T-cell (primary cell): Measurements from ENCODE around the gene FTL. TPM values are rescaled to one million over a fixed set of nuclear protein-coding genes. Genes with fewer than 3 reads are reported as not detected.

Source experiments
- ATAC-seq, 4 experiments: fragments of 200-7000 bp in 3 of 4; fragments of 150-1000 bp in 1 of 4; cut with Tn5 transposase; replicated peaks in 1 of 4; 1 replicate in 3 of 4; 2 replicates in 1 of 4; pipeline ENCODE4 v1.10.0; 2021; ENCODE audit warnings: moderate library complexity in 3 of 4, mild to moderate bottlenecking in 2 of 4, moderate number of reproducible peaks in 1 of 4
- CTCF ChIA-PET, 2 donors: fragments of 300-600 bp; sonication (Branson Sonifier 250); formaldehyde crosslinking; loops; one replicate each; lab custom pipeline; 2022; ENCODE audit warnings: antibody characterized with exemption in 2 of 2; lab: Charles Lee
- POLR2A ChIA-PET, 2 donors: fragments of 300-600 bp; sonication (Branson Sonifier 250); formaldehyde crosslinking; loops; one replicate each; lab custom pipeline; 2022; ENCODE audit warnings: antibody characterized with exemption in 2 of 2; lab: Charles Lee
- DNase-seq, 35 experiments: peaks; one replicate each; pipeline versions ENCODE4 v3.0.0 to v3.0.0-alpha.2; 2013 to 2023
- H3K27ac ChIP-seq: one replicate; pipeline ENCODE4 v1.5.1; 2013; ENCODE audit warnings: low read length
- H3K27me3 ChIP-seq, 2 experiments: replicated peaks in 1 of 2; 1 replicate in 1 of 2; 2 replicates in 1 of 2; pipeline versions ENCODE4 v1.6.1 to v1.7.0; 2013; ENCODE audit warnings: low read length in 1 of 2, mixed read lengths in 1 of 2; ENCODE audit not compliant: control insufficient read depth in 2 of 2, insufficient read depth in 2 of 2; ENCODE audit errors: extremely low read depth in 1 of 2
- H3K36me3 ChIP-seq, 2 donors: 1 replicate in 1 of 2; 2 replicates in 1 of 2; pipeline versions ENCODE4 v1.6.1 to v1.7.0; 2013; ENCODE audit warnings: low read length in 1 of 2; ENCODE audit not compliant: control insufficient read depth in 2 of 2, insufficient read depth in 1 of 2; ENCODE audit errors: extremely low read depth in 1 of 2
- H3K4me1 ChIP-seq, 2 experiments: 1 replicate in 1 of 2; 2 replicates in 1 of 2; pipeline versions ENCODE4 v1.6.1 to v1.7.0; 2013; ENCODE audit warnings: low read length in 2 of 2, mixed read lengths in 1 of 2; ENCODE audit not compliant: insufficient read depth in 2 of 2, control insufficient read depth in 1 of 2; ENCODE audit errors: extremely low read depth in 1 of 2
- H3K4me3 ChIP-seq, 2 donors: 1 replicate in 1 of 2; 2 replicates in 1 of 2; pipeline versions ENCODE4 v1.5.1 to v1.7.0; 2013; ENCODE audit warnings: mild to moderate bottlenecking in 2 of 2, low read length in 1 of 2, moderate library complexity in 1 of 2; ENCODE audit not compliant: control insufficient read depth in 1 of 2; ENCODE audit errors: extremely low read depth in 1 of 2
- H3K9me3 ChIP-seq: 2 replicates; pipeline ENCODE4 v1.7.0; 2013
- H3K27ac Mint-ChIP-seq, 2 donors: one replicate each; pipeline ENCODE4 v1.8.0; 2020 to 2021; ENCODE audit warnings: mild to moderate bottlenecking in 2 of 2, mixed read lengths in 2 of 2
- H3K27me3 Mint-ChIP-seq, 2 donors: one replicate each; pipeline ENCODE4 v1.8.0; 2021 to 2022; ENCODE audit warnings: mixed read lengths in 2 of 2
- H3K36me3 Mint-ChIP-seq: one replicate; pipeline ENCODE4 v1.8.0; 2021; ENCODE audit warnings: mixed read lengths
- H3K4me1 Mint-ChIP-seq, 3 donors: one replicate each; pipeline ENCODE4 v1.8.0; 2020 to 2022; ENCODE audit warnings: mixed read lengths in 3 of 3, mild to moderate bottlenecking in 1 of 3
- H3K4me3 Mint-ChIP-seq, 3 donors: one replicate each; pipeline ENCODE4 v1.8.0; 2020 to 2022; ENCODE audit warnings: mild to moderate bottlenecking in 3 of 3, mixed read lengths in 3 of 3, moderate library complexity in 3 of 3
- H3K9me3 Mint-ChIP-seq, 3 donors: one replicate each; pipeline ENCODE4 v1.8.0; 2020 to 2022; ENCODE audit warnings: mixed read lengths in 3 of 3
- WGBS: methylation state at CpG from one replicate; pipeline ENCODE4 v1.1.5; 2013; ENCODE audit warnings: missing lambda C conversion rate; ENCODE audit not compliant: insufficient coverage; 5-methylcytosine and 5-hydroxymethylcytosine counted together
- total RNA-seq, 35 experiments: library from RNA in 6 of 35; stranded (reverse) in 6 of 35; fragments of 120-200 nt in 1 of 35; gene quantifications; one replicate each; pipeline versions ENCODE4 v1.2.1 to v1.2.4 and lab custom pipeline; 2013 to 2026

Gene FTL
- total RNA-seq, 5 donors from 2014 or later (not counting 1 experiment from before 2014, with no cell fraction given), result 594 to 1,085 (median 906) TPM

DNA sequence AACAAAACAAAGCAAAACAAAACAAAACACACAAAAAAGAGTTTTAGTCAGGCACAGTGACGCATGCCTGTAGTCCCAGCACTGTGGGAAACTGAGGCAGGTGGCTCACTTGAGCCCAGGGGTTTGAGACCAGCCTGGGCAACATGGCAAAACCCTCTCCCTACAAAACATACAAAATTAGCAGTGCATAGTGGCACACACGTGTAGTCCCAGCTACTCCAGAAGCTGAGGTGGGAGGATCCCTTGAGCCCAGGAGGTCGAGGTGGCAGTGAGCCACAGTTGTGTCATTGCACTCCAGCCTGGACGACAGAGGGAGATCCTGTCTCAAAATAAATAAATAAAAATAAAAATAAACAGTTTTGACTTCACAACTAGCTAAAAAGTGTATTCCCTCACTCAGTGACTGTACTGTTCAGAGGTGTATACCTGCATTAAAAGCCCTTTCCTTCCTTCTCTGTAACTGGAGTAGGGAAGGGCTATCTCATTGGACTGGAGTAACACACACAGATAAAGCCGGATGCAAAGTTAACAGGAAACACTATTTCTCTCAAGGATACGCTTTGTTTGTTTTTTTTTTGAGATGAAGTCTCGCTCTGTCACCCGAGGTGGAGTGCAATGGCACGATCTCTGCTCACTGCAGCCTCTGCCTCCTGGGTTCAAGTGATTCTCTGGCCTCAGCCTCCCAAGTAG lies 14.1 kb upstream of the FTL start:
- Mint-ChIP-seq H3K4me1 (peaks cover 12 to 14% (median 12%) of the 10 kb centered on the region in 3 donors), H3K4me3 (no peak overlapping the region), H3K27ac (no peak overlapping the region), H3K27me3 (no peaks in the 10 kb centered on the region), H3K9me3 (peaks cover 0 to 2% (median 0%) of the 10 kb centered on the region in 3 donors), H3K36me3 (peaks cover 1% of the 10 kb centered on the region)
- ATAC-seq (no peak), DNase-seq (no peak)
- no peaks in the 10 kb centered on the region for H3K27me3 ChIP-seq
- H3K4me3 ChIP-seq, result no peak overlapping the region
- POLR2A ChIA-PET, result no interaction called here
- no peaks in the 10 kb centered on the region for H3K36me3 ChIP-seq
- H3K27ac ChIP-seq, result no peak overlapping the region
- 92% methylated on average over 6 of the region's 9 CpGs for WGBS
- CTCF ChIA-PET, result interaction anchor here in 1 of 2 donors (0.7 to 1.5 kb wide), 2 partner anchors 15 to 43 kb away, joined by 3 to 4 read pairs; partner anchors contain the start of gene RUVBL2
- H3K9me3 ChIP-seq, result no peaks in the 10 kb centered on the region
- peaks cover 3 to 16% of the 10 kb centered on the region in 2 experiments for H3K4me1 ChIP-seq

DNA sequence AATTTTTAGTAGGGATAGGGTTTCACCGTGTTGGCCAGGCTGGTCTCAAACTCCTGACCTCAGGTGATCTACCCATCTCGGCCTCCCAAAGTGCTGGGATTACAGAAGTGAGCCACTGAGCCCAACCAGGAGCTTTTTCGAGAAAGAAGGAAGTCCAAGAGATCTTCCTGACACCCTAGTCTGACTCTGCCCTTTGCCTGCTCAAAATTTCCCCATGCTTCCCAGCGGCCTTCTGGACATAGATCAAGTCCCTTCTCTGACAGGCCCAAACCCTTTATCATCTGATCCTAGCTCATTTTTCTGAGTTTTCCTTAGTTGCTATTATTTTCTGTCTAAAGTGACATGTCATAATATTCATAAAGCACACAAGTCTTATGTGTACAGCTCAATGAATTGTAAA lies 12.0 kb upstream of the FTL start:
- H3K9me3 ChIP-seq, result no peaks in the 10 kb centered on the region
- Mint-ChIP-seq H3K36me3 (peaks cover 17% of the 10 kb centered on the region), H3K9me3 (no peaks in the 10 kb centered on the region), H3K27me3 (no peaks in the 10 kb centered on the region), H3K4me3 (peak overlapping the region; percentile 21 to 85 (median 43)), H3K27ac (no peak overlapping the region), H3K4me1 (peaks cover 24 to 33% (median 26%) of the 10 kb centered on the region in 3 donors)
- no peak overlapping the region for H3K27ac ChIP-seq
- CTCF ChIA-PET, result interaction anchor here (0.6 to 1.6 kb wide), 5 partner anchors 19 to 1187 kb away, joined by 3 to 6 read pairs (median 5); partner anchors contain the start of genes GYS1 (in 1 of the 2) and RUVBL2 (in 1 of the 2)
- no peak overlapping the region for H3K4me3 ChIP-seq
- H3K36me3 ChIP-seq, result peaks cover 5% of the 10 kb centered on the region in 2 donors
- POLR2A ChIA-PET, result no interaction called here
- H3K4me1 ChIP-seq, result peaks cover 6 to 25% of the 10 kb centered on the region in 2 experiments
- no peak for ATAC-seq
- WGBS, result 97% methylated on average over 3 of the region's 4 CpGs
- no peak for DNase-seq
- no peaks in the 10 kb centered on the region for H3K27me3 ChIP-seq

- Histone ChIP-seq H3K9me3 (no peaks in the 10 kb centered on the region), H3K4me1 (peaks cover 6 to 25% of the 10 kb centered on the region in 2 experiments), H3K36me3 (peaks cover 5% of the 10 kb centered on the region in 2 donors), H3K27ac (peak overlapping the region; percentile 16), H3K27me3 (no peaks in the 10 kb centered on the region), H3K4me3 (peak overlapping the region; percentile 93 to 100)
- 72% methylated on average over 5 of the region's 11 CpGs for WGBS
- Mint-ChIP-seq H3K9me3 (no peaks in the 10 kb centered on the region), H3K4me1 (peaks cover 26 to 33% (median 29%) of the 10 kb centered on the region in 3 donors), H3K36me3 (peaks cover 17% of the 10 kb centered on the region), H3K27ac (peak overlapping the region; percentile 93), H3K27me3 (no peaks in the 10 kb centered on the region), H3K4me3 (peak overlapping the region; percentile 85 to 92 (median 89))
- CTCF ChIA-PET, result interaction anchor here (0.6 to 2.1 kb wide), 5 partner anchors 17 to 164 kb away, joined by 3 to 8 read pairs (median 5); partner anchors contain the start of genes DHDH (in 1 of the 2), GYS1 (in 1 of the 2) and RUVBL2 (in 1 of the 2)
- ATAC-seq (no peak), DNase-seq (no peak)
- POLR2A ChIA-PET, result interaction anchor here (0.6 to 0.7 kb wide), 4 partner anchors 12 to 228 kb away, joined by 3 to 5 read pairs (median 4); no protein-coding TSS in a partner anchor
Measured at GRCh38 chr19:48953990-48954594, 11.0 kb upstream of the FTL start.

DNA sequence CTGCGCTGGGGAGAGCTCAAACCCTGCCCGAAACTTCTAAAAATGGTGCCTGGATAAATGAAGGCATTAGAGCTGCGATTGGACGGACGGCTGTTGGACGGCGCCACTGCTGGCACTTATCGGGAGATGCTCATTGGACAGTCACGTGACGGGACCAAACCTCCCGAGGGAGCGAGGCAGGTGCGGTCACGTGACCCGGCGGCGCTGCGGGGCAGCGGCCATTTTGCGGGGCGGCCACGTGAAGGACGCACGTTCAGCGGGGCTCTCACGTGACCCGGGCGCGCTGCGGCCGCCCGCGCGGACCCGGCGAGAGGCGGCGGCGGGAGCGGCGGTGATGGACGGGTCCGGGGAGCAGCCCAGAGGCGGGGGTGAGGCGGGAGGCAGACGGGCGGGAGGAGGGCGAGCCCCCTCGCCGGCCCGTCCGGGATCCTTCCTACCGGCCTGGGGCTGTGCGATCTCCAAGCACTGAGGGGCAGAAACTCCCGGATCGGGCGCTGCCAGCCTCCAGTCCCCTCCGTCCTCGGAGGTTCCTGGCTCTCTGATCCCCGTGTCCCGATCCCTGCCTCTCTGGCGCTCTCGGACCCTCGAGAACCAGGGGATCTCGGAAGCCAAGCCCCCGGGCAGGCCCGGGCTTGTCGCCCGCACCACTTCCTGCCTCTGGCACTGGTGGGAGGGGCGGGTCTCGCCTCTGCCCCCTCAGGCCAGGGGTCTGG lies 10.4 kb upstream of the FTL start, which contains the start of gene BAX:
TSS of gene BAX (plus strand) at position 281 of the 713 bp plus-strand sequence. CDS start at position 335, 54 bp downstream.
- H3K36me3 ChIP-seq, result peaks cover 5% of the 10 kb centered on the region in 2 donors

GRCh38 chr19:48955308-48955958 lies 9.7 kb upstream of the FTL start:
- no peaks in the 10 kb centered on the region for H3K9me3 ChIP-seq
- peak overlapping the region; percentile 85 to 92 (median 89) for H3K4me3 Mint-ChIP-seq
- H3K27ac ChIP-seq, result peak overlapping the region; percentile 83
- peaks cover 5% of the 10 kb centered on the region in 2 donors for H3K36me3 ChIP-seq
- ChIA-PET CTCF (interaction anchor here in 1 of 2 donors (1.2 to 2.1 kb wide), 2 partner anchors 15 to 22 kb away, joined by 3 to 8 read pairs; partner anchors contain the start of gene DHDH), POLR2A (no interaction called here)
- no peak for ATAC-seq
- peaks cover 17% of the 10 kb centered on the region for H3K36me3 Mint-ChIP-seq
- peak overlapping the region; percentile 82 to 86 for H3K27ac Mint-ChIP-seq
- 67% methylated on average over 14 of the region's 16 CpGs for WGBS
- no peaks in the 10 kb centered on the region for H3K27me3 ChIP-seq
- peak overlapping the region; percentile 93 to 100 for H3K4me3 ChIP-seq
- H3K4me1 ChIP-seq, result peaks cover 6 to 36% of the 10 kb centered on the region in 2 experiments
- H3K27me3 Mint-ChIP-seq, result no peaks in the 10 kb centered on the region
- H3K4me1 Mint-ChIP-seq, result peaks cover 26 to 34% (median 33%) of the 10 kb centered on the region in 3 donors
- DNase-seq, result no peak
- H3K9me3 Mint-ChIP-seq, result no peaks in the 10 kb centered on the region

More for the DNA sequence above, 10.4 kb upstream of the FTL start, which contains the start of gene BAX:
- Histone ChIP-seq H3K4me3 (peak within 1 kb of the TSS; percentile 93 to 100), H3K27me3 (no peaks in the 10 kb centered on the region), H3K27ac (peak within 1 kb of the TSS; percentile 83), H3K4me1 (peaks cover 6 to 29% of the 10 kb centered on the region in 2 experiments), H3K9me3 (no peaks in the 10 kb centered on the region)
- no peaks in the 10 kb centered on the region for H3K27me3 Mint-ChIP-seq
- WGBS, result under 1% methylated on average over 71 of the region's 71 CpGs
- CTCF ChIA-PET, result interaction anchor here in 1 of 2 donors (0.6 to 2.1 kb wide), 3 partner anchors 16 to 165 kb away, joined by 3 to 8 read pairs (median 5); partner anchors contain the start of gene DHDH
- DNase-seq, result peak; percentile 45 to 89 (median 70)
- POLR2A ChIA-PET, result interaction anchor here (0.6 to 0.7 kb wide), 3 partner anchors 11 to 229 kb away, joined by 3 to 5 read pairs (median 5); no protein-coding TSS in a partner anchor
- ATAC-seq, result peak; percentile 91 to 95 (median 92)
- H3K27ac Mint-ChIP-seq, result peak within 1 kb of the TSS; percentile 93
- no peaks in the 10 kb centered on the region for H3K9me3 Mint-ChIP-seq
- peak within 1 kb of the TSS; percentile 85 to 92 (median 89) for H3K4me3 Mint-ChIP-seq
- H3K36me3 Mint-ChIP-seq, result peaks cover 17% of the 10 kb centered on the region
- H3K4me1 Mint-ChIP-seq, result peaks cover 26 to 33% (median 32%) of the 10 kb centered on the region in 3 donors
